ENCODE results near the gene GGN. TPM values are rescaled to one million over a fixed set of nuclear protein-coding genes. Genes with fewer than 3 reads are reported as not detected.

GGN gene
- total RNA-seq, 1 experiment from 2014 or later = 0.47 TPM

DNA sequence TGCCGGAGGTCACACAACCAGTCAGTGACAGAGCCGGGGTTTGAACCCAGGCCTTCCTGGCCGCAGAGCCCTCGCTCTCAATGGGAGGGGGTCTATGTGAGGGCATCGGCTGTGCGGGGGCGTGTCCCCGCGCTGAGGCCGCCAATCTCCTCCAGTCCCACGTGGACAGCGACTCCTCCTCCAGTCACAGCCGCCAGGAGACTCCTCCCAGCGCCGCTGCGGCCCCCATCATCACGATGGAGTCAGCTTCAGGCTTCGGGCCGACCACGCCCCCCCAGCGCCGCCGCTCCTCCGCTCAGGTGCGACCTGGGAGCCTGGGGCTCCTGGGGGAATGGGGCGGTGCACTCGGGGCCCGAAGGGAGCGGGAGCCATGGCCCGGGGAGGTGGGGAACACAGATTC is 6.7 kb upstream of the GGN start (continued):
- no peak for TF ChIP-seq CTCF (IDR thresholded peaks at IDR 0.05 in 2 of 3, conservative IDR thresholded peaks at IDR 0.05 in 1 of 3; ENCODE audit: borderline replicate concordance in 1 of 3, insufficient read depth in 1 of 3, low read depth in 2 of 3, low read length in 2 of 3)
- no peak for TF ChIP-seq EGR1 (IDR thresholded peaks at IDR 0.05; ENCODE audit: low read depth)

DNA sequence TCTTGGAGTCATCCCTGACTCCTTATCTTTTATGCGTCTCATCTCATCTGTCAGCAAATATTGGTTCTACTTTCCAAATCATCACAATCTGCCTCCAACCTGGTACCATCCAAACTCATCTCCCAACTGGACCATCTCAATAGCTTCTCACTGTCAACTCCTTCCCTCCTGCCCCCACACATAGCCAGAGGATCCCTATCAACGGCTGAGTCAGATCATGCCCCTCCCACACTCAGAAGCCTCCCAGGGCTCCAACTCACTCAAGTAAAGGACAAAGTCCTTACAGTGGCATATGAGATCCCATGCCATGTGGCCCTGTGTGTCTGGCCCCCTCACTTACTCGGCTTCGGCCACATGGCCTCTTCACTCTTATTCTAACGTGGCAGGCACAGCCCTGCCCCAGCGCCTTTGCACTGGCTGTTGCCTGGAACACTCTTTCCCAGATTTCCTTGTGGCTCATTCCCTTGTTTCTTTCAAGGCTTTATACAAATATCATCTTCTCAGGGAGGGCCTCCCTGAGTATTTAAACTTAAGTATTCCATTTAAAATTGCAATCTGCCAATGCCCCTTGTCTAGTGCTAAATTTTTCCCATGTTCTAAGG is 5.0 kb upstream of the GGN start:
- Histone ChIP-seq H4K20me1 (ENCODE audit: insufficient read depth) (no peaks in the 10 kb centered on the region), H3K4me3 (replicated peaks in 1 of 2; ENCODE audit: low read depth in 1 of 2, low read length in 2 of 2) (no peak overlapping the region), H2AFZ (ENCODE audit: low read depth, low read length, poor library complexity, severe bottlenecking) (no peak overlapping the region), H3K9me3 (ENCODE audit: control insufficient read depth in 1 of 2, insufficient read depth in 1 of 2, low read depth in 1 of 2, low read length in 2 of 2) (no peaks in the 10 kb centered on the region), H3K9me2 (ENCODE audit: insufficient read depth) (no peaks in the 10 kb centered on the region), H3K27ac (ENCODE audit: low read depth, low read length) (no peak overlapping the region), H3K36me3 (ENCODE audit: control insufficient read depth in 1 of 2, insufficient read depth in 2 of 2, low read length in 2 of 2) (no peaks in the 10 kb centered on the region; a peak in 1 of 4 replicates), H3K4me2 (ENCODE audit: low read length) (peak overlapping the region; percentile 60), H3K9ac (ENCODE audit: low read length) (no peak overlapping the region; the same call in 1 of the 2 replicates), H3K27me3 (ENCODE audit: insufficient read depth, low read length) (no peaks in the 10 kb centered on the region), H3K4me1 (ENCODE audit: control insufficient read depth in 1 of 2, insufficient read depth in 2 of 2, low read length in 2 of 2) (peaks cover 8 to 40% of the 10 kb centered on the region in 2 experiments), H3K79me2 (ENCODE audit: insufficient read depth, low read length) (no peaks in the 10 kb centered on the region)
- DNase-seq (ENCODE audit: low read depth, low spot score) (no peak), ATAC-seq (no peak)
- TF ChIP-seq EZH2 (IDR thresholded peaks at IDR 0.05) = no peak
- TF ChIP-seq RAD21 (IDR thresholded peaks at IDR 0.05; ENCODE audit: low read depth) = no peak
- no peak for TF ChIP-seq POLR2A (IDR thresholded peaks at IDR 0.05; ENCODE audit: borderline replicate concordance, extremely low read depth, insufficient read depth, insufficient read length)
- no peak for TF ChIP-seq ZNF274 (IDR thresholded peaks at IDR 0.05; ENCODE audit: low read depth, low read length)
- TF ChIP-seq SRF (IDR thresholded peaks at IDR 0.05; ENCODE audit: low read depth) = no peak
- TF ChIP-seq SIN3A (IDR thresholded peaks at IDR 0.05; ENCODE audit: low read depth) = no peak
- no peak for TF ChIP-seq EZH2phosphoT487 (IDR thresholded peaks at IDR 0.05; ENCODE audit: borderline replicate concordance)
- BruUV-seq (replicated peaks) = no TSS peak
- CTCF ChIA-PET = interaction anchor here (4.0 kb wide), 1 partner anchor 10 kb away, joined by 18 read pairs; the partner anchor contains the start of gene FAM98C
- RAD21 ChIA-PET (ENCODE audit: low non-redundant PET in 1 of 2, low total read pairs in 2 of 2, uncharacterized antibody in 2 of 2, unreplicated experiment in 2 of 2) = no interaction called here
- intact Hi-C loops (cut with micrococcal nuclease) = no loop called here
- POLR2A ChIA-PET = interaction anchor here (0.7 kb wide), 1 partner anchor 61 kb away, joined by 5 read pairs; no protein-coding TSS in a partner anchor

Measured in HCT116 (cell line).